Measurements from ENCODE around the gene PPEF2. TPM values are rescaled to one million over a fixed set of nuclear protein-coding genes. Genes with fewer than 3 reads are reported as not detected.

The PPEF2 gene
- total and polyA plus RNA-seq, 10 of the 15 experiments (the other 5 are each of a cell fraction or from before 2014, with no cell fraction given) = not detected

DNA sequence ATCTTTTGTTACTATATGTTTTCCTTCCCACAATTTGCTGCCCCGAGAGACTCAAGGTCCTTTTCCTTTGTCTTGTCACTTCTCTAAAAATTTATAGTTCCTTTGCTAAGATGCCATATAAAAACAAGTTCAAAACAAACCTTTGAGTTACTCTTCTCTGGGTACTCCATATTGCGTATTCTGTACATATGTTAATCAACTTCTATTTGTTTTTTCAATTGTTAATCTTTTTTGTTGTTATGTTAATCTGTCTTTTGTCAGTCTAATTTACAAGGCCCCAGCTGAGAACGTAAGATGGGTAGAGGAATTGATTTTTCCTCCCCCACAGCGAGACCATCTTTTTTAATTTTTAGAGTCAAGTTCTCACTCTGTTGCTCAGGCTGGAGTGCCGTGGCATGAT, 7.2 kb upstream of the PPEF2 start:
- DNase-seq (ENCODE audit: low read depth, low spot score) (no peak), FAIRE-seq (no peak), ATAC-seq (no peak)
- Histone ChIP-seq H3K36me3 (ENCODE audit: control insufficient read depth in 2 of 2, insufficient read depth in 2 of 2, low read length in 1 of 2) (no peaks in the 10 kb centered on the region), H3K79me2 (ENCODE audit: control insufficient read depth, insufficient read depth, low read length) (no peaks in the 10 kb centered on the region), H3K27ac (ENCODE audit: control insufficient read depth, insufficient read depth) (no peak overlapping the region), H3K4me1 (ENCODE audit: control insufficient read depth, insufficient read depth, low read length) (no peaks in the 10 kb centered on the region), H2AFZ (ENCODE audit: control insufficient read depth, low read depth, low read length) (no peak overlapping the region), H3K4me3 (no peak overlapping the region), H4K20me1 (ENCODE audit: control insufficient read depth, insufficient read depth) (no peaks in the 10 kb centered on the region), H3K4me2 (ENCODE audit: control insufficient read depth, insufficient read depth) (no peak overlapping the region), H3K9me3 (replicated peaks; ENCODE audit: control insufficient read depth, insufficient read depth, low read length) (no peaks in the 10 kb centered on the region), H3K9ac (ENCODE audit: control insufficient read depth, insufficient read depth, low read length) (no peak overlapping the region), H3K27me3 (replicated peaks in 1 of 2; ENCODE audit: control insufficient read depth in 2 of 2, insufficient read depth in 2 of 2, low read length in 1 of 2) (no peaks in the 10 kb centered on the region; a peak in 1 of 4 replicates)
- ChIA-PET CTCF (interaction anchor here (0.6 to 4.0 kb wide), 2 partner anchors 15 to 127 kb away, joined by 3 to 26 read pairs; no protein-coding TSS in a partner anchor), RAD21 (ENCODE audit: unreplicated experiment) (no interaction called here), SMC1A (ENCODE audit: uncharacterized antibody, unreplicated experiment) (interaction anchor here (1.6 kb wide), 1 partner anchor 14 kb away, joined by 5 read pairs; no protein-coding TSS in a partner anchor), POLR2A (no interaction called here)
- in situ Hi-C loops (cut with MboI) = no loop called here
- intact Hi-C loops (cut with micrococcal nuclease; ENCODE audit: unreplicated experiment) = no loop called here
- BruUV-seq (replicated peaks) = no TSS peak
- no peak for TF ChIP-seq MEF2B (IDR thresholded peaks at IDR 0.05; ENCODE audit: partially characterized antibody, poor library complexity, severe bottlenecking)
- no peak for TF ChIP-seq CHD4 (IDR thresholded peaks at IDR 0.05)
- TF ChIP-seq, protein P1, sequence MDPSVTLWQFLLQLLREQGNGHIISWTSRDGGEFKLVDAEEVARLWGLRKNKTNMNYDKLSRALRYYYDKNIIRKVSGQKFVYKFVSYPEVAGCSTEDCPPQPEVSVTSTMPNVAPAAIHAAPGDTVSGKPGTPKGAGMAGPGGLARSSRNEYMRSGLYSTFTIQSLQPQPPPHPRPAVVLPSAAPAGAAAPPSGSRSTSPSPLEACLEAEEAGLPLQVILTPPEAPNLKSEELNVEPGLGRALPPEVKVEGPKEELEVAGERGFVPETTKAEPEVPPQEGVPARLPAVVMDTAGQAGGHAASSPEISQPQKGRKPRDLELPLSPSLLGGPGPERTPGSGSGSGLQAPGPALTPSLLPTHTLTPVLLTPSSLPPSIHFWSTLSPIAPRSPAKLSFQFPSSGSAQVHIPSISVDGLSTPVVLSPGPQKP (IDR thresholded peaks at IDR 0.05; ENCODE audit: low read depth, low read length) = no peak
- no peak for TF ChIP-seq MXI1 (IDR thresholded peaks at IDR 0.05; ENCODE audit: low read depth, low read length)
- no peak for TF ChIP-seq HDAC2 (IDR thresholded peaks at IDR 0.05)
- WGBS (ENCODE audit: insufficient coverage, insufficient replicate concordance, low lambda C conversion rate, missing lambda C conversion rate) = 61% methylated on average over 5 of the region's 5 CpGs

DNA sequence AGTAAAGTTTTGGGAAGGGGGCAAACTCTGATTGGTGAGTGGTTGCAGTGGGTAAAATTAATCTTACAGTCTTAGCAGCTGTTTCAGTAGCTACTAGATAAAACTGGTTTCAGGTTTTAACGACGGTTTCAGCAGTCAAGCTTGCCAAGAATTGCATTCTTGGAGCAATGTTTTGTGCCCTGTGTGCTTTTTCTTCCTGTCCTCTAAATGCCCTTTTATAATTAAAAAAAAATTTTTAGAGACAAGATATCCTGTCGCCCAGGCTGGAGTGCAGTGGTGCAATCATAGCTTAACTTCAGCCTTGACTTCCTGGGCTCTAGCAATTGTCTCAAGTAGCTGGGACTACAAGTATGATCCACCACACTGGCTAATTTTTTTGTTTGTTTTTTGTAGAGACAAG, 6.3 kb upstream of the PPEF2 start:
- Histone ChIP-seq H3K4me1 (ENCODE audit: control insufficient read depth, insufficient read depth, low read length) (no peaks in the 10 kb centered on the region), H4K20me1 (ENCODE audit: control insufficient read depth, insufficient read depth) (no peaks in the 10 kb centered on the region), H3K4me3 (no peak overlapping the region), H3K27ac (ENCODE audit: control insufficient read depth, insufficient read depth) (no peak overlapping the region), H2AFZ (ENCODE audit: control insufficient read depth, low read depth, low read length) (no peak overlapping the region), H3K36me3 (ENCODE audit: control insufficient read depth in 2 of 2, insufficient read depth in 2 of 2, low read length in 1 of 2) (no peaks in the 10 kb centered on the region), H3K9me3 (replicated peaks; ENCODE audit: control insufficient read depth, insufficient read depth, low read length) (no peaks in the 10 kb centered on the region), H3K4me2 (ENCODE audit: control insufficient read depth, insufficient read depth) (no peak overlapping the region), H3K9ac (ENCODE audit: control insufficient read depth, insufficient read depth, low read length) (no peak overlapping the region), H3K79me2 (ENCODE audit: control insufficient read depth, insufficient read depth, low read length) (no peaks in the 10 kb centered on the region), H3K27me3 (replicated peaks in 1 of 2; ENCODE audit: control insufficient read depth in 2 of 2, insufficient read depth in 2 of 2, low read length in 1 of 2) (no peaks in the 10 kb centered on the region; a peak in 2 of 4 replicates)
- DNase-seq (ENCODE audit: low read depth, low spot score) (no peak), FAIRE-seq (no peak), ATAC-seq (no peak)
- SMC1A ChIA-PET (ENCODE audit: uncharacterized antibody, unreplicated experiment) = interaction anchor here (0.7 to 1.6 kb wide), 4 partner anchors 13 to 346 kb away, joined by 3 to 5 read pairs (median 3); no protein-coding TSS in a partner anchor
- in situ Hi-C loops (cut with MboI) (no loop called here), intact Hi-C loops (cut with micrococcal nuclease; ENCODE audit: unreplicated experiment) (no loop called here)
- POLR2A ChIA-PET = no interaction called here
- WGBS (ENCODE audit: insufficient coverage, insufficient replicate concordance, low lambda C conversion rate, missing lambda C conversion rate) = 61% methylated on average over 3 of the region's 3 CpGs
- no TSS peak for BruUV-seq (replicated peaks)
- RAD21 ChIA-PET (ENCODE audit: unreplicated experiment) = interaction anchor here (0.8 kb wide), 1 partner anchor 13 kb away, joined by 3 read pairs; no protein-coding TSS in a partner anchor
- CTCF ChIA-PET = interaction anchor here (0.6 to 4.0 kb wide), 4 partner anchors 9 to 158 kb away, joined by 3 to 26 read pairs (median 5); no protein-coding TSS in a partner anchor
- TF ChIP-seq, protein P2, sequence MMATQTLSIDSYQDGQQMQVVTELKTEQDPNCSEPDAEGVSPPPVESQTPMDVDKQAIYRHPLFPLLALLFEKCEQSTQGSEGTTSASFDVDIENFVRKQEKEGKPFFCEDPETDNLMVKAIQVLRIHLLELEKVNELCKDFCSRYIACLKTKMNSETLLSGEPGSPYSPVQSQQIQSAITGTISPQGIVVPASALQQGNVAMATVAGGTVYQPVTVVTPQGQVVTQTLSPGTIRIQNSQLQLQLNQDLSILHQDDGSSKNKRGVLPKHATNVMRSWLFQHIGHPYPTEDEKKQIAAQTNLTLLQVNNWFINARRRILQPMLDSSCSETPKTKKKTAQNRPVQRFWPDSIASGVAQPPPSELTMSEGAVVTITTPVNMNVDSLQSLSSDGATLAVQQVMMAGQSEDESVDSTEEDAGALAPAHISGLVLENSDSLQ (IDR thresholded peaks at IDR 0.05) = no peak
- TF ChIP-seq STAT3 (IDR thresholded peaks at IDR 0.05; ENCODE audit: low read depth, low read length) = no peak
- TF ChIP-seq NFYA (IDR thresholded peaks at IDR 0.05; ENCODE audit: borderline replicate concordance, low read depth, low read length) = no peak
- no peak for TF ChIP-seq JUNB (IDR thresholded peaks at IDR 0.05)
- TF ChIP-seq, protein P3, sequence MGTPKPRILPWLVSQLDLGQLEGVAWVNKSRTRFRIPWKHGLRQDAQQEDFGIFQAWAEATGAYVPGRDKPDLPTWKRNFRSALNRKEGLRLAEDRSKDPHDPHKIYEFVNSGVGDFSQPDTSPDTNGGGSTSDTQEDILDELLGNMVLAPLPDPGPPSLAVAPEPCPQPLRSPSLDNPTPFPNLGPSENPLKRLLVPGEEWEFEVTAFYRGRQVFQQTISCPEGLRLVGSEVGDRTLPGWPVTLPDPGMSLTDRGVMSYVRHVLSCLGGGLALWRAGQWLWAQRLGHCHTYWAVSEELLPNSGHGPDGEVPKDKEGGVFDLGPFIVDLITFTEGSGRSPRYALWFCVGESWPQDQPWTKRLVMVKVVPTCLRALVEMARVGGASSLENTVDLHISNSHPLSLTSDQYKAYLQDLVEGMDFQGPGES (IDR thresholded peaks at IDR 0.05) = no peak
- TF ChIP-seq TARDBP (IDR thresholded peaks at IDR 0.05; ENCODE audit: borderline replicate concordance) = no peak
- no peak for TF ChIP-seq EZH2 (IDR thresholded peaks at IDR 0.05; ENCODE audit: borderline replicate concordance, control insufficient read depth, low read depth, low read length)

Data from GM12878 (cell line).